OCI-LY7 (cell line): Measurements from ENCODE around the gene FIP1L1. TPM values are rescaled to one million over a fixed set of nuclear protein-coding genes. Genes with fewer than 3 reads are reported as not detected.
A peak's percentile ranks its signal among the peaks of the same experiment; 100 is the strongest.
"Not testable (repeated sequence)": the region's sequence is repeated elsewhere in the genome, so short reads cannot be mapped to it uniquely, and the experiment has no call there.

Experiments used
- Bru-seq: library from RNA; stranded (reverse); fragments of 400-500 nt; gene quantifications from one replicate; lab custom pipeline; 2021; lab: Mats Ljungman, UMichigan
- BruChase-seq, 2 experiments: library from RNA; stranded (reverse); fragments of 400-500 nt; gene quantifications; one replicate each; lab custom pipeline; 2021; lab: Mats Ljungman, UMichigan
- BruUV-seq: library from RNA; stranded (reverse); fragments of 400-500 nt; replicated peaks from 2 replicates; lab custom pipeline; 2021; lab: Mats Ljungman, UMichigan
- CTCF ChIA-PET: fragments of 300-600 bp; sonication (Branson Sonifier 250); formaldehyde crosslinking; loops from one replicate; lab custom pipeline; 2022; ENCODE audit warnings: antibody characterized with exemption; ENCODE audit not compliant: unreplicated experiment; lab: Charles Lee
- POLR2A ChIA-PET: fragments of 300-600 bp; sonication (Branson Sonifier 250); formaldehyde crosslinking; loops from one replicate; lab custom pipeline; 2022; ENCODE audit warnings: antibody characterized with exemption; lab: Charles Lee
- DNase-seq: peaks from one replicate; pipeline ENCODE4 v3.0.0-alpha.2; 2015; ENCODE audit warnings: low spot score
- H2AFZ ChIP-seq: fragments of 200-600 bp; sonication (generic), shearing (Covaris generic); 2 replicates; pipeline ENCODE4 v1.6.1; 2014; ENCODE audit warnings: mild to moderate bottlenecking, antibody characterized with exemption, low read length, moderate library complexity
- H3K27ac ChIP-seq: fragments of 200-600 bp; sonication (generic); 2 replicates; pipeline ENCODE4 v1.5.1; 2014; ENCODE audit warnings: mixed run types, low read depth, mild to moderate bottlenecking, moderate library complexity, low read length, inconsistent platforms; ENCODE audit not compliant: poor library complexity, severe bottlenecking
- H3K36me3 ChIP-seq: fragments of 200-600 bp; sonication (generic); 2 replicates; pipeline ENCODE4 v1.6.1; 2014; ENCODE audit warnings: mild to moderate bottlenecking, antibody characterized with exemption, low read length, moderate library complexity, mixed read lengths; ENCODE audit not compliant: insufficient read depth
- H3K4me1 ChIP-seq: fragments of 200-600 bp; sonication (generic); 2 replicates; pipeline ENCODE4 v1.5.1; 2014; ENCODE audit warnings: mild to moderate bottlenecking, low read length; ENCODE audit not compliant: insufficient read depth, poor library complexity, severe bottlenecking
- H3K4me2 ChIP-seq: fragments of 200-600 bp; sonication (generic); 2 replicates; pipeline ENCODE4 v1.6.1; 2014; ENCODE audit warnings: mild to moderate bottlenecking, low read length
- H3K4me3 ChIP-seq: fragments of 200-600 bp; sonication (generic); 2 replicates; pipeline ENCODE4 v1.5.1; 2014; ENCODE audit warnings: mild to moderate bottlenecking, low read depth, low read length; ENCODE audit not compliant: poor library complexity, severe bottlenecking
- H3K79me2 ChIP-seq: fragments of 200-600 bp; sonication (generic); 2 replicates; pipeline ENCODE4 v1.6.1; 2016; ENCODE audit warnings: low read depth, mild to moderate bottlenecking, low read length, moderate library complexity, mixed read lengths; ENCODE audit not compliant: insufficient read depth
- H3K9me2 ChIP-seq: fragments of 200-600 bp; sonication (generic); 2 replicates; pipeline ENCODE4 v1.6.1; 2016; ENCODE audit warnings: mild to moderate bottlenecking, low read length, mixed read lengths; ENCODE audit not compliant: insufficient read depth
- H3K9me3 ChIP-seq: fragments of 200-600 bp; sonication (generic); 2 replicates; pipeline ENCODE4 v1.6.1; 2014; ENCODE audit warnings: mild to moderate bottlenecking, mixed run types, low read length, mixed read lengths
- H4K20me1 ChIP-seq: fragments of 200-600 bp; sonication (generic); 2 replicates; pipeline ENCODE4 v1.6.1; 2014; ENCODE audit warnings: mild to moderate bottlenecking, antibody characterized with exemption, low read length, moderate library complexity, mixed read lengths; ENCODE audit not compliant: insufficient read depth
- EZH2phosphoT487 ChIP-seq: fragments of 200-600 bp; sonication (generic); IDR thresholded peaks from 2 replicates; pipeline ENCODE4 v1.6.1; 2018; ENCODE audit warnings: low read depth, borderline replicate concordance, mild to moderate bottlenecking, mixed run types, antibody characterized with exemption, low read length, moderate library complexity, mixed read lengths
- intact Hi-C: fragments of 100-400 bp; cut with micrococcal nuclease; formaldehyde crosslinking; loops from one replicate; pipeline ENCODE4 v1.10.0; 2022; ENCODE audit not compliant: unreplicated experiment
- long read RNA-seq: library from polyadenylated mRNA; stranded (forward); transcript quantifications from one replicate; pipeline ENCODE4 v2.0.0, GENCODE V29; 2022
- total RNA-seq, 2 experiments: library from RNA; depleted of rRNA in 1 of 2; stranded (reverse); fragments of >200 nt in 1 of 2; shearing (Covaris generic) in 1 of 2; gene quantifications; 2 replicates each; pipeline ENCODE4 v1.2.3, GENCODE V29; 2014 to 2022
- TF ChIP-seq, protein P1 (sequence below): fragments of 200-600 bp; sonication (generic); conservative IDR thresholded peaks from 2 replicates; pipeline ENCODE4 v1.5.1; 2014; ENCODE audit warnings: mild to moderate bottlenecking, antibody characterized with exemption, low read length, moderate library complexity, mixed read lengths

Gene FIP1L1, protein sequence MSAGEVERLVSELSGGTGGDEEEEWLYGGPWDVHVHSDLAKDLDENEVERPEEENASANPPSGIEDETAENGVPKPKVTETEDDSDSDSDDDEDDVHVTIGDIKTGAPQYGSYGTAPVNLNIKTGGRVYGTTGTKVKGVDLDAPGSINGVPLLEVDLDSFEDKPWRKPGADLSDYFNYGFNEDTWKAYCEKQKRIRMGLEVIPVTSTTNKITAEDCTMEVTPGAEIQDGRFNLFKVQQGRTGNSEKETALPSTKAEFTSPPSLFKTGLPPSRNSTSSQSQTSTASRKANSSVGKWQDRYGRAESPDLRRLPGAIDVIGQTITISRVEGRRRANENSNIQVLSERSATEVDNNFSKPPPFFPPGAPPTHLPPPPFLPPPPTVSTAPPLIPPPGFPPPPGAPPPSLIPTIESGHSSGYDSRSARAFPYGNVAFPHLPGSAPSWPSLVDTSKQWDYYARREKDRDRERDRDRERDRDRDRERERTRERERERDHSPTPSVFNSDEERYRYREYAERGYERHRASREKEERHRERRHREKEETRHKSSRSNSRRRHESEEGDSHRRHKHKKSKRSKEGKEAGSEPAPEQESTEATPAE
- 73.2 and 83.1 TPM in 2 replicates for total RNA-seq (2014; rRNA removed; shearing (Covaris generic))
- 85.7 and 86.9 TPM in 2 replicates for total RNA-seq (2022)
- Bru-seq, nascent RNA = percentile 98 among the genes with signal in this experiment
- percentile 96 among the genes with signal in this experiment for BruChase-seq, experiment 1, labeled RNA remaining after a 6-hour chase
- percentile 99 among the genes with signal in this experiment for BruChase-seq, experiment 2, labeled RNA remaining after a 2-hour chase
- long read RNA-seq, transcript FIP1L1-202 (18 exons, 2,198 nt) = minor isoform, 10 of 171 reads
- long read RNA-seq, transcript FIP1L1-206 (2 exons, 341 nt) = minor isoform, 5 of 171 reads
- long read RNA-seq, transcript FIP1L1-203 (18 exons, 2,180 nt) = major isoform, 11 of 171 reads
- long read RNA-seq, transcript FIP1L1-201 (15 exons, 1,878 nt) = minor isoform, 9 of 171 reads
- long read RNA-seq, partial matches to known transcripts = 6 of 171 reads
- long read RNA-seq, other reads (novel, unspliced or antisense) = 130 of 171 reads

DNA sequence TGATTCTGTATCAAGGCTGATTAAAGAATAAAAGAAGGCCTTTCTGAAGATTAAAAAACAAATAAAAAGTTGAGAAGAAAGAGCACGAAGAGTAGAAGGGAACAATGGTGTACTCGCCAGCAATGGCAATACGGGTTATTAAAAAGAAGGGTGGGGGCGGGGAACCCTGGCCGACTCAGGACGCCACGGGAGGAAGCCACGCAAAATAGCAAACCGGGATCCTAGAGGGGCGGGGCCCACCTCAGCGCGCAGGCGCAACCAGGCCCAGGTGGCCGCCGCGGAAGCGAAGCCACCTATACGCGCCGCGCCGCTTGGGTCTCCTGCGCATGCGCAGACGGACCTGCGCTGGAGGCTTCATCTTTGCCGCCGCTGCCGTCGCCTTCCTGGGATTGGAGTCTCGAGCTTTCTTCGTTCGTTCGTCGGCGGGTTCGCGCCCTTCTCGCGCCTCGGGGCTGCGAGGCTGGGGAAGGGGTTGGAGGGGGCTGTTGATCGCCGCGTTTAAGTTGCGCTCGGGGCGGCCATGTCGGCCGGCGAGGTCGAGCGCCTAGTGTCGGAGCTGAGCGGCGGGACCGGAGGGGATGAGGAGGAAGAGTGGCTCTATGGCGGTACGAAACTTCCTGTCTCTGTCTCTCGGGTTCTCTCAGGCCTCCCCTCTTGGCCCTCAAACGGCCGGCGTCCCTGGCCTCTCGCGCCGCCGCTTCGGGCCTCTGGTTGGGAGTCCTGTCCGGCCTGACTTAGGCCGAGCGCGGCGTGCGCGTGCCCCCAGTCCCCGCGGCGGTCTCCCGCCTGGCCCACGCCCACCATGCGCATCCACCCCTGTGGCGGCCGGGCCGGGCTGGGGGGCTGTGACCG, at the start of gene FIP1L1:
Gene FIP1L1 (plus strand): TSS at position 323 of the 852 bp plus-strand sequence. CDS start 198 bp downstream, at position 521.
- Histone ChIP-seq H3K36me3 (peaks cover 33% of the 10 kb centered on the region), H3K27ac (peak within 1 kb of the TSS; percentile 61), H3K4me2 (peak within 1 kb of the TSS; percentile 93), H3K9me2 (no peaks in the 10 kb centered on the region), H3K4me3 (peak within 1 kb of the TSS; percentile 98), H3K79me2 (peaks cover 50% of the 10 kb centered on the region), H2AFZ (peak within 1 kb of the TSS; percentile 99), H4K20me1 (peaks cover 21% of the 10 kb centered on the region), H3K4me1 (peaks cover 24% of the 10 kb centered on the region), H3K9me3 (no peaks in the 10 kb centered on the region)
- no peak for TF ChIP-seq EZH2phosphoT487
- TF ChIP-seq, protein P1, sequence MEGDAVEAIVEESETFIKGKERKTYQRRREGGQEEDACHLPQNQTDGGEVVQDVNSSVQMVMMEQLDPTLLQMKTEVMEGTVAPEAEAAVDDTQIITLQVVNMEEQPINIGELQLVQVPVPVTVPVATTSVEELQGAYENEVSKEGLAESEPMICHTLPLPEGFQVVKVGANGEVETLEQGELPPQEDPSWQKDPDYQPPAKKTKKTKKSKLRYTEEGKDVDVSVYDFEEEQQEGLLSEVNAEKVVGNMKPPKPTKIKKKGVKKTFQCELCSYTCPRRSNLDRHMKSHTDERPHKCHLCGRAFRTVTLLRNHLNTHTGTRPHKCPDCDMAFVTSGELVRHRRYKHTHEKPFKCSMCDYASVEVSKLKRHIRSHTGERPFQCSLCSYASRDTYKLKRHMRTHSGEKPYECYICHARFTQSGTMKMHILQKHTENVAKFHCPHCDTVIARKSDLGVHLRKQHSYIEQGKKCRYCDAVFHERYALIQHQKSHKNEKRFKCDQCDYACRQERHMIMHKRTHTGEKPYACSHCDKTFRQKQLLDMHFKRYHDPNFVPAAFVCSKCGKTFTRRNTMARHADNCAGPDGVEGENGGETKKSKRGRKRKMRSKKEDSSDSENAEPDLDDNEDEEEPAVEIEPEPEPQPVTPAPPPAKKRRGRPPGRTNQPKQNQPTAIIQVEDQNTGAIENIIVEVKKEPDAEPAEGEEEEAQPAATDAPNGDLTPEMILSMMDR = no peak
- BruUV-seq = TSS peak; percentile 64
- ChIA-PET POLR2A (interaction anchor here (0.6 to 1.9 kb wide), 4 partner anchors 10 to 14 kb away, joined by 3 to 6 read pairs (median 4); partner anchors contain the start of gene SCFD2), CTCF (no interaction called here)
- peak; percentile 97 for DNase-seq
- intact Hi-C loops = loop anchor here (1.0 kb wide), 1 partner anchor 11 kb away; the partner anchor contains the start of gene SCFD2

DNA sequence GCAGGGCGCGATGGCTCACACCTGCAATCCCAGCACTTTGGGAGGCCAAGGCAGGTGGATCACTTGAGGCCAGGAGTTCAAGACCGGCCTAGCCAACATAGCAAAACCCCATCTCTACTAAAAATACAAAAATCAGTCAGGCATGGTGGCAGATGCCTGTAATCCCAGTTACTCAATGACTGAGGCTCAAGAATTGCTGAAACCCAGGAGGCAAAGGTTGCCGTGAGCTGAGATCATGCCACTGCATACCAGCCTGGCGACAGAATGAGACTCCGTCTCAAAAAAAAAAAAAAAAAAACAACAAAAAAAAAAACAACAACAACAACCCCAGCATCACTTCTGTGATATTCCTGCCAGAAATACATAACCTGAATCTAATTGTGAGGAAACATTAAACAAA, 42.5 kb upstream of the FIP1L1 start:
- H4K20me1 ChIP-seq, H3K4me1 ChIP-seq, H3K4me3 ChIP-seq, intact Hi-C loops, H3K9me3 ChIP-seq, CTCF ChIA-PET, H2AFZ ChIP-seq, H3K4me2 ChIP-seq, BruUV-seq, POLR2A ChIA-PET, DNase-seq, H3K27ac ChIP-seq, H3K9me2 ChIP-seq, H3K79me2 ChIP-seq: not testable (repeated sequence)
- peaks cover 10% of the 10 kb centered on the region for H3K36me3 ChIP-seq

DNA sequence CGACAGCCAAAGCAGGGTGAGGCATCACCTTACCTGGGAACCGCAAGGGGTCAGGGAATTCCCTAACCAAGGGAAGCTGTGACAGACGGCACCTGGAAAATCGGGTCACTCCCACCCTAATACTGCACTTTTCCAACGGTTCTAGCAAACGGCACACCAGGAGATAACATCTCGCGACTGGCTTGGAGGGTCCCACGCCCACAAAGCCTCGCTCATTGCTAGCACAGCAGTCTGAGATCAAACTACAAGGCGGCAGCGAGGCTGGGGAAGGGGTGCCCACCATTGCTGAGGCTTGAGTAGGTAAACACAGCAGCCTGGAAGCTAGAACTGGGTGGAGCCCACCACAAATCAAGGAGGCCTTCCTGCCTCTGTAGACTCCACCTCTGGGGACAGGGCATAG, 37.3 kb upstream of the FIP1L1 start:
- H3K9me2 ChIP-seq, H3K4me2 ChIP-seq, CTCF ChIA-PET, H3K9me3 ChIP-seq, H3K4me3 ChIP-seq, H3K4me1 ChIP-seq, BruUV-seq, intact Hi-C loops, H4K20me1 ChIP-seq, H2AFZ ChIP-seq, H3K27ac ChIP-seq, DNase-seq, POLR2A ChIA-PET, H3K79me2 ChIP-seq: not testable (repeated sequence)
- H3K36me3 ChIP-seq = peaks cover 11% of the 10 kb centered on the region

DNA sequence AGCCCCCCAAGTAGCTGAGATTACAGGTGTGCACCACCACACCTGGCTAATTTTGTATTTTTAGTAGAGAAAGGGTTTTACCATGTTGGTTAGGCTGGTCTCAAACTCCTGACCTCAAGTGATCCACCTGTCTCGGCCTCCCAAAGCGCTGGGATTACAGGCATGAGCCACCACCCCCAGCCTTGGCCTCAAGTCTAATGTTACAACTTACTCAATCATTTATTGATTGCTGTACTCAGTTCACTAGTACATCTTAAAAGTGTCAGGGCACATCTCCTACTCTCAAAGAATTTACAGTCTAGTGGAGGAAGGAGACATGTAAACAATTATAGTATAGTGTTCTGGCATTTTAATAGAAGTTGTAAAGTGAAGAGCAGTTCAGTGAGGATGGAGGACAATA, 31.0 kb upstream of the FIP1L1 start:
- H3K4me1 ChIP-seq, BruUV-seq, DNase-seq, H2AFZ ChIP-seq, H3K9me2 ChIP-seq, intact Hi-C loops, H3K27ac ChIP-seq, H3K79me2 ChIP-seq, H3K4me3 ChIP-seq, H3K4me2 ChIP-seq, H4K20me1 ChIP-seq, CTCF ChIA-PET, H3K9me3 ChIP-seq: not testable (repeated sequence)
- POLR2A ChIA-PET = interaction anchor here (1.1 kb wide), 1 partner anchor 25 kb away, joined by 3 read pairs; no protein-coding TSS in a partner anchor
- peaks cover 48% of the 10 kb centered on the region for H3K36me3 ChIP-seq
